Endothelial cell of umbilical vein (primary cell): ENCODE measurements around the gene TIFAB. TPM values are rescaled to one million over a fixed set of nuclear protein-coding genes. Genes with fewer than 3 reads are reported as not detected.

ENCODE experiments used
- BruUV-seq: library from RNA; stranded (reverse); fragments of 400-500 nt; replicated peaks from 2 replicates; lab custom pipeline; 2021; lab: Mats Ljungman, UMichigan
- CTCF ChIA-PET: fragments of 300-600, 350-600 bp; sonication (Branson Sonifier 250); formaldehyde crosslinking; loops from one replicate; lab custom pipeline; 2021; ENCODE audit warnings: antibody characterized with exemption, inconsistent platforms; lab: Charles Lee
- POLR2A ChIA-PET: fragments of 300-600, 350-600 bp; sonication (Branson Sonifier 250); formaldehyde crosslinking; loops from one replicate; lab custom pipeline; 2021; ENCODE audit warnings: antibody characterized with exemption, inconsistent platforms; lab: Charles Lee
- DNase-seq: peaks from one replicate; pipeline ENCODE4 v3.0.0-alpha.2; 2011; ENCODE audit warnings: low read depth, low spot score
- FAIRE-seq: peaks from 2 replicates; lab custom pipeline; 2011; peaks lifted over from hg19 to GRCh38; lab: Jason Lieb, UNC
- H2AFZ ChIP-seq: 2 replicates; pipeline ENCODE4 v1.6.0; 2012; ENCODE audit warnings: low read depth, low read length, control low read depth, inconsistent platforms
- H3K27ac ChIP-seq: 2 replicates; pipeline ENCODE4 v1.5.1; 2011; ENCODE audit warnings: low read depth, mild to moderate bottlenecking, control low read depth, low read length, moderate library complexity; ENCODE audit not compliant: insufficient read depth
- H3K27me3 ChIP-seq, 2 experiments: 2 replicates each; pipeline versions ENCODE4 v1.6.0 to v1.6.1; 2011; ENCODE audit warnings: low read length in 2 of 2, mixed read lengths in 1 of 2; ENCODE audit not compliant: control insufficient read depth in 2 of 2, insufficient read depth in 2 of 2
- H3K36me3 ChIP-seq, 2 experiments: 2 replicates in 1 of 2; 3 replicates in 1 of 2; pipeline ENCODE4 v1.5.1; 2011; ENCODE audit warnings: low read length in 2 of 2, mild to moderate bottlenecking in 1 of 2, moderate library complexity in 1 of 2; ENCODE audit not compliant: control insufficient read depth in 2 of 2, insufficient read depth in 2 of 2; ENCODE audit errors: extremely low read depth in 1 of 2
- H3K4me1 ChIP-seq: 3 replicates; pipeline ENCODE4 v1.5.1; 2011; ENCODE audit warnings: mild to moderate bottlenecking, low read length; ENCODE audit not compliant: control insufficient read depth, insufficient read depth; ENCODE audit errors: extremely low read depth
- H3K4me2 ChIP-seq: 2 replicates; pipeline ENCODE4 v1.6.1; 2011; ENCODE audit warnings: low read length, control low read depth, mixed read lengths; ENCODE audit not compliant: insufficient read depth
- H3K4me3 ChIP-seq, 3 experiments: fragments of 200-600 bp in 1 of 3; sonication (generic), shearing (Covaris generic) in 1 of 3; replicated peaks in 1 of 3; 2 replicates each; pipeline ENCODE4 v1.5.1; 2011 to 2016; ENCODE audit warnings: control low read depth in 3 of 3, low read length in 3 of 3, mild to moderate bottlenecking in 2 of 3, inconsistent platforms in 1 of 3, low read depth in 1 of 3, moderate library complexity in 1 of 3; ENCODE audit not compliant: insufficient read depth in 1 of 3
- H3K79me2 ChIP-seq: 2 replicates; pipeline ENCODE4 v1.6.0; 2012; ENCODE audit warnings: low read length, inconsistent platforms; ENCODE audit not compliant: control insufficient read depth, insufficient read depth
- H3K9ac ChIP-seq: replicated peaks from 2 replicates; pipeline ENCODE3; 2011; ENCODE audit warnings: low read length, control low read depth; ENCODE audit not compliant: insufficient read depth; ENCODE audit errors: extremely low read depth
- H3K9me1 ChIP-seq: replicated peaks from 3 replicates; pipeline ENCODE4 v1.6.0; 2011; ENCODE audit warnings: mild to moderate bottlenecking, low read length; ENCODE audit not compliant: control insufficient read depth, insufficient read depth; ENCODE audit errors: extremely low read depth
- H3K9me3 ChIP-seq: replicated peaks from 2 replicates; pipeline ENCODE4 v1.5.1; 2012; ENCODE audit warnings: low read length, inconsistent platforms; ENCODE audit not compliant: control insufficient read depth, insufficient read depth
- H4K20me1 ChIP-seq: replicated peaks from 2 replicates; pipeline ENCODE3; 2011; ENCODE audit warnings: mild to moderate bottlenecking, low read length; ENCODE audit not compliant: control insufficient read depth, insufficient read depth; ENCODE audit errors: extremely low read depth
- EZH2 ChIP-seq: IDR thresholded peaks from 2 replicates; pipeline ENCODE4 v1.6.1; 2012; ENCODE audit warnings: borderline replicate concordance, low read depth, mild to moderate bottlenecking, moderate library complexity, low read length, inconsistent platforms; ENCODE audit not compliant: severe bottlenecking
- FOS ChIP-seq: IDR thresholded peaks from 2 replicates; pipeline ENCODE4 v1.6.1; 2011; ENCODE audit warnings: mild to moderate bottlenecking, low read length, moderate library complexity, borderline replicate concordance; ENCODE audit not compliant: insufficient read depth
- GATA2 ChIP-seq: IDR thresholded peaks from 2 replicates; pipeline ENCODE4 v1.7.0; 2011; ENCODE audit warnings: low read depth, mild to moderate bottlenecking, moderate library complexity, mixed read lengths, low read length; ENCODE audit not compliant: insufficient read length, insufficient read depth
- JUN ChIP-seq: IDR thresholded peaks from 2 replicates; pipeline ENCODE4 v1.6.1; 2011; ENCODE audit warnings: borderline replicate concordance, low read depth; ENCODE audit not compliant: insufficient read length, insufficient read depth
- MYC ChIP-seq: IDR thresholded peaks from one replicate; pipeline ENCODE4 v1.6.1; 2011; ENCODE audit warnings: mild to moderate bottlenecking, low read depth, low read length
- POLR2A ChIP-seq: IDR thresholded peaks from 2 replicates; pipeline ENCODE4 v1.6.1; 2012; ENCODE audit warnings: low read depth, mild to moderate bottlenecking, control low read depth, low read length
- POLR2AphosphoS5 ChIP-seq: IDR thresholded peaks from 2 replicates; pipeline ENCODE4 v1.6.1; 2012; ENCODE audit warnings: low read depth, mild to moderate bottlenecking, control low read depth, low read length, moderate library complexity; ENCODE audit not compliant: insufficient read depth
- dilution Hi-C: fragments of 300-500 bp; cut with MboI; formaldehyde crosslinking; loops from one replicate; pipeline ENCODE4 v1.15.0; 2019; ENCODE audit warnings: low sequenced_read_pairs; ENCODE audit not compliant: extremely low pct_ligation_motif_present
- intact Hi-C: fragments of 100-400 bp; cut with micrococcal nuclease; formaldehyde crosslinking; loops from one replicate; pipeline ENCODE4 v1.10.0; 2022
- polyA plus RNA-seq, 4 experiments: library from polyadenylated mRNA; depleted of rRNA in 3 of 4; stranded (reverse) in 3 of 4; unstranded in 1 of 4; fragments of >200 nt; gene quantifications; 2 replicates each; pipeline versions ENCODE4 v1.2.1 to v1.2.3, GENCODE V29; 2011 to 2012; ENCODE audit warnings: missing spikeins in 1 of 4
- total RNA-seq: library from RNA; stranded (reverse); gene quantifications from 2 replicates; pipeline ENCODE4 v1.2.3, GENCODE V29; 2021
- TF ChIP-seq, protein P1 (sequence below): IDR thresholded peaks from 2 replicates; pipeline ENCODE4 v1.6.1; 2011; ENCODE audit not compliant: insufficient read depth, insufficient read length
- TF ChIP-seq, protein P2 (sequence below), 2 donors: IDR thresholded peaks; 1 replicate in 1 of 2; 2 replicates in 1 of 2; pipeline ENCODE4 v1.5.1; 2011; ENCODE audit warnings: low read length in 2 of 2, mild to moderate bottlenecking in 2 of 2, moderate library complexity in 2 of 2, control low read depth in 1 of 2, inconsistent platforms in 1 of 2, low read depth in 1 of 2; ENCODE audit not compliant: insufficient read depth in 1 of 2; ENCODE audit errors: extremely low read depth in 1 of 2

The TIFAB gene
- total and polyA plus RNA-seq, 2 donors (not counting 3 experiments of a cell fraction or from before 2014, with no cell fraction given): not detected

DNA sequence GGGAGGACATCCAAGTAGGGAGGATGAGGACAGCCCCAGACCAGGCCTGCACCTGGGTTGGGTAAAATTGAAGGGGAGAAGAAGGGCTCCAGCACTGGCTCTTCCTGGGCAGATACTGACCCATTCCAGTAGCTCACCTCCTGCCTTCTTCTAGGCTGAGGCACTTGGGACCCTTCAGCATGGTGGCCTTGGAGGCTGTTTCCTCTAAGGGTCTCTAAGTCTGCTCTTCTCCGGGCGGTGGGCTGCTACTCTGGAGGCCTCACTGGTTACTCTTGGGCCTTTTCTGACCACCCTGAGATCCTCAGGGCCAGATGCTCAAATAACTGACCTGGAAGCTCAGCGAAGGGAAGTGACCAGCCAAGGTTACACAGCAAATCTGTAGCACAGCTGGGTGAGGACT is 2.8 kb upstream of the TIFAB start:
- intact Hi-C loops: no loop called here
- H2AFZ ChIP-seq: no peak overlapping the region
- no peak overlapping the region for H3K9ac ChIP-seq
- no peaks in the 10 kb centered on the region for H3K36me3 ChIP-seq
- no peaks in the 10 kb centered on the region for H3K4me1 ChIP-seq
- no peak for DNase-seq
- H3K27me3 ChIP-seq: peaks cover 11 to 14% of the 10 kb centered on the region in 2 experiments
- no peak overlapping the region for H3K4me2 ChIP-seq
- no peak overlapping the region for H3K27ac ChIP-seq
- no peak overlapping the region for H3K4me3 ChIP-seq
- no peaks in the 10 kb centered on the region for H3K79me2 ChIP-seq
- H4K20me1 ChIP-seq: no peaks in the 10 kb centered on the region
- BruUV-seq: no TSS peak
- no peaks in the 10 kb centered on the region for H3K9me3 ChIP-seq
- ChIA-PET CTCF (interaction anchor here (1.5 to 21.5 kb wide), 5 partner anchors 9 to 112 kb away, joined by 4 to 664 read pairs (median 71); partner anchors contain the start of gene DCANP1), POLR2A (interaction anchor here (0.6 kb wide), 1 partner anchor 1717 kb away, joined by 3 read pairs; no protein-coding TSS in a partner anchor)
- dilution Hi-C loops: loop anchor here (25.0 kb wide), 1 partner anchor 107 kb away; no protein-coding TSS in a partner anchor
- H3K9me1 ChIP-seq: no peaks in the 10 kb centered on the region
- no peak for FAIRE-seq
- TF ChIP-seq, protein P1, sequence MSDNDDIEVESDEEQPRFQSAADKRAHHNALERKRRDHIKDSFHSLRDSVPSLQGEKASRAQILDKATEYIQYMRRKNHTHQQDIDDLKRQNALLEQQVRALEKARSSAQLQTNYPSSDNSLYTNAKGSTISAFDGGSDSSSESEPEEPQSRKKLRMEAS: no peak
- TF ChIP-seq POLR2AphosphoS5 (no peak), POLR2A (no peak)
- TF ChIP-seq, protein P2, sequence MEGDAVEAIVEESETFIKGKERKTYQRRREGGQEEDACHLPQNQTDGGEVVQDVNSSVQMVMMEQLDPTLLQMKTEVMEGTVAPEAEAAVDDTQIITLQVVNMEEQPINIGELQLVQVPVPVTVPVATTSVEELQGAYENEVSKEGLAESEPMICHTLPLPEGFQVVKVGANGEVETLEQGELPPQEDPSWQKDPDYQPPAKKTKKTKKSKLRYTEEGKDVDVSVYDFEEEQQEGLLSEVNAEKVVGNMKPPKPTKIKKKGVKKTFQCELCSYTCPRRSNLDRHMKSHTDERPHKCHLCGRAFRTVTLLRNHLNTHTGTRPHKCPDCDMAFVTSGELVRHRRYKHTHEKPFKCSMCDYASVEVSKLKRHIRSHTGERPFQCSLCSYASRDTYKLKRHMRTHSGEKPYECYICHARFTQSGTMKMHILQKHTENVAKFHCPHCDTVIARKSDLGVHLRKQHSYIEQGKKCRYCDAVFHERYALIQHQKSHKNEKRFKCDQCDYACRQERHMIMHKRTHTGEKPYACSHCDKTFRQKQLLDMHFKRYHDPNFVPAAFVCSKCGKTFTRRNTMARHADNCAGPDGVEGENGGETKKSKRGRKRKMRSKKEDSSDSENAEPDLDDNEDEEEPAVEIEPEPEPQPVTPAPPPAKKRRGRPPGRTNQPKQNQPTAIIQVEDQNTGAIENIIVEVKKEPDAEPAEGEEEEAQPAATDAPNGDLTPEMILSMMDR (IDR thresholded peaks at IDR 0.05; ENCODE audit: extremely low read depth in 1 of 2, insufficient read depth in 1 of 2, low read depth in 1 of 2, low read length in 2 of 2): no peak

DNA sequence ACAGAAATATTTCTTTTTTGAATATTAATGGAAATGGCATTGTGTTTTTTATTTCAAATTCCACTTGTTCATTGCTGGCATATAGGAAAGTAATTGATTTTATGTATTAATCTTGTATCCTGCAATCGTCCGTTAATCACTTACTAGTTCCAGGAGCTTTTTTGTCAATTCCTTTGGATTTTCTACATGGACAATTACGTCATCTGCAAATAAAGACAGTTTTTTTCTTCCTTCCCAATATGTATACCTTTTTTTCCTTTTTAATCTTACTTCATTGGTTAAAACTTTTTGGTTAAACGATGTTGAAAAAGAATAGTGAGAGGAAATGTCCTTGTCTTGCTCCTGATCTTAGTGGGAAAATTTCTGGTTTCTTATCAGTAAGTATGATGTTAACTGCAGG is 1.5 kb upstream of the TIFAB start:
- no peak for TF ChIP-seq POLR2A
- TF ChIP-seq POLR2AphosphoS5: no peak
- TF ChIP-seq EZH2: no peak
- no peak for TF ChIP-seq MYC
- TF ChIP-seq, protein P2 (IDR thresholded peaks at IDR 0.05; ENCODE audit: extremely low read depth in 1 of 2, insufficient read depth in 1 of 2, low read depth in 1 of 2, low read length in 2 of 2): no peak
- no peak for TF ChIP-seq FOS
- TF ChIP-seq, protein P1: no peak
- no peak for TF ChIP-seq GATA2
- no peak for TF ChIP-seq JUN
- Histone ChIP-seq H3K4me2 (no peak overlapping the region), H3K36me3 (no peaks in the 10 kb centered on the region), H3K4me1 (no peaks in the 10 kb centered on the region), H3K27me3 (peaks cover 11 to 12% of the 10 kb centered on the region in 2 experiments), H3K9me1 (no peaks in the 10 kb centered on the region), H3K9ac (no peak overlapping the region), H3K27ac (no peak overlapping the region), H4K20me1 (no peaks in the 10 kb centered on the region), H3K4me3 (no peak overlapping the region), H3K79me2 (no peaks in the 10 kb centered on the region), H2AFZ (no peak overlapping the region), H3K9me3 (no peaks in the 10 kb centered on the region)
- no peak for FAIRE-seq
- intact Hi-C loops (no loop called here), dilution Hi-C loops (loop anchor here (25.0 kb wide), 1 partner anchor 109 kb away; no protein-coding TSS in a partner anchor)
- BruUV-seq: no TSS peak
- no peak for DNase-seq
- ChIA-PET POLR2A (no interaction called here), CTCF (no interaction called here)
